A673 (cell line): ENCODE results near the gene LMNTD2.

Experiments
- EZH2 ChIP-seq: fragments of 200-600 bp; sonication (generic); IDR thresholded peaks from 2 replicates; pipeline ENCODE4 v1.6.1; 2017; ENCODE audit warnings: borderline replicate concordance, low read depth, mild to moderate bottlenecking, mixed read lengths, antibody characterized with exemption, low read length; ENCODE audit not compliant: poor library complexity, severe bottlenecking
- TF ChIP-seq, protein P1 (sequence below): fragments of 300-800, 200-600 bp; sonication (generic); conservative IDR thresholded peaks from 2 replicates; pipeline ENCODE4 v1.5.1; 2017; ENCODE audit warnings: low read depth, mild to moderate bottlenecking, antibody characterized with exemption, low read length, moderate library complexity, mixed read lengths

DNA sequence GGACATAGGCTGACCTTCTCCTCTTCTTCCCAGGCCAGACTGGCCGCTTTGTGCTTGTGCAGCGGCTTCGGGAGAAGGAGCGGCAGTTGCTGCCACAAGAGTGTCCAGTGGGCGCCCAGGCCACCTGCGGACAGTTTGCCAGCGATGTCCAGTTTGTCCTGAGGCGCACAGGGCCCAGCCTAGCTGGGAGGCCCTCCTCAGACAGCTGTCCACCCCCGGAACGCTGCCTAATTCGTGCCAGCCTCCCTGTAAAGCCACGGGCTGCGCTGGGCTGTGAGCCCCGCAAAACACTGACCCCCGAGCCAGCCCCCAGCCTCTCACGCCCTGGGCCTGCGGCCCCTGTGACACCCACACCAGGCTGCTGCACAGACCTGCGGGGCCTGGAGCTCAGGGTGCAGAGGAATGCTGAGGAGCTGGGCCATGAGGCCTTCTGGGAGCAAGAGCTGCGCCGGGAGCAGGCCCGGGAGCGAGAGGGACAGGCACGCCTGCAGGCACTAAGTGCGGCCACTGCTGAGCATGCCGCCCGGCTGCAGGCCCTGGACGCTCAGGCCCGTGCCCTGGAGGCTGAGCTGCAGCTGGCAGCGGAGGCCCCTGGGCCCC is 1.6 kb upstream of the LMNTD2 start:
- TF ChIP-seq, protein P1, sequence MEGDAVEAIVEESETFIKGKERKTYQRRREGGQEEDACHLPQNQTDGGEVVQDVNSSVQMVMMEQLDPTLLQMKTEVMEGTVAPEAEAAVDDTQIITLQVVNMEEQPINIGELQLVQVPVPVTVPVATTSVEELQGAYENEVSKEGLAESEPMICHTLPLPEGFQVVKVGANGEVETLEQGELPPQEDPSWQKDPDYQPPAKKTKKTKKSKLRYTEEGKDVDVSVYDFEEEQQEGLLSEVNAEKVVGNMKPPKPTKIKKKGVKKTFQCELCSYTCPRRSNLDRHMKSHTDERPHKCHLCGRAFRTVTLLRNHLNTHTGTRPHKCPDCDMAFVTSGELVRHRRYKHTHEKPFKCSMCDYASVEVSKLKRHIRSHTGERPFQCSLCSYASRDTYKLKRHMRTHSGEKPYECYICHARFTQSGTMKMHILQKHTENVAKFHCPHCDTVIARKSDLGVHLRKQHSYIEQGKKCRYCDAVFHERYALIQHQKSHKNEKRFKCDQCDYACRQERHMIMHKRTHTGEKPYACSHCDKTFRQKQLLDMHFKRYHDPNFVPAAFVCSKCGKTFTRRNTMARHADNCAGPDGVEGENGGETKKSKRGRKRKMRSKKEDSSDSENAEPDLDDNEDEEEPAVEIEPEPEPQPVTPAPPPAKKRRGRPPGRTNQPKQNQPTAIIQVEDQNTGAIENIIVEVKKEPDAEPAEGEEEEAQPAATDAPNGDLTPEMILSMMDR = no peak
- no peak for TF ChIP-seq EZH2
